GM19240 (cell line): ENCODE results near the gene ZNF212.
"Not testable (repeated sequence)": the region's sequence is repeated elsewhere in the genome, so short reads cannot be mapped to it uniquely, and the experiment has no call there.

Source experiments
- DNase-seq: peaks from one replicate; pipeline ENCODE4 v3.0.0; 2011; ENCODE audit warnings: low spot score; ENCODE audit not compliant: insufficient read length

Gene ZNF212

DNA sequence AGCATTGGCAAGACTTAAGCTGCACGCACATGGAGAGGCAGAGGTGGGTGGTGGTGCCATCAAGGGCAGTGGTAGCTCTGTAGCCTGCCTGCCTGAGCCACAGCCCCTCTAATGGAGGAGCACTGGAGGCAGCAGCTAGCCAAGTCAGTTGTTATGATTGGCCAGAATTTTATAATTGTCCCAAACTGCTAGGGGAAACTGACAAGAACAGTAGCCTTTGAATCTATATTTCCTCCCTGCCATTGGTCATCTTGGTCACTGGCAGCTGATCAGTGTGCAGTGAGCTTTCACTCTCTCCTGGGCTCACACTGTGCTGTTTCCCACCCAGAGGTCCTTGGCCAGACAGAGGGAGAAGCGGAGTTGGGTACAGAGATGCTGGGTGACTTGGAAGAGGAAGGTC lies 12.9 kb downstream of the ZNF212 start:
- no peak for DNase-seq

DNA sequence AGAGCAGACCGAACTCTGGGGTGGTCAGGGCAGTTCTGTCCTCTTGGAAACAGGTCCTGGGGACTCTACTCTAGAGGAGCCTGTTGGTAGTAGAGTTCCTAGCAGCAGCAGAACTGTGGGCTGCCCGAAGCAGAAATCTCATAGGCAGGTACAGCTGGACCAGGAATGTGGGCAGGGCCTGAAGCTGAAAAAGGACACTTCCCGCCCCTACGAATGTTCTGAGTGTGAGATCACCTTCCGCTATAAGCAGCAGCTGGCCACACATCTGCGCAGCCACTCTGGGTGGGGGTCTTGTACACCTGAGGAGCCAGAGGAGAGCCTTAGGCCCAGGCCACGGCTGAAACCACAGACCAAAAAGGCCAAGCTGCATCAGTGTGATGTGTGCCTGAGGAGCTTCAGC lies 14.2 kb downstream of the ZNF212 start:
- DNase-seq, result no peak

DNA sequence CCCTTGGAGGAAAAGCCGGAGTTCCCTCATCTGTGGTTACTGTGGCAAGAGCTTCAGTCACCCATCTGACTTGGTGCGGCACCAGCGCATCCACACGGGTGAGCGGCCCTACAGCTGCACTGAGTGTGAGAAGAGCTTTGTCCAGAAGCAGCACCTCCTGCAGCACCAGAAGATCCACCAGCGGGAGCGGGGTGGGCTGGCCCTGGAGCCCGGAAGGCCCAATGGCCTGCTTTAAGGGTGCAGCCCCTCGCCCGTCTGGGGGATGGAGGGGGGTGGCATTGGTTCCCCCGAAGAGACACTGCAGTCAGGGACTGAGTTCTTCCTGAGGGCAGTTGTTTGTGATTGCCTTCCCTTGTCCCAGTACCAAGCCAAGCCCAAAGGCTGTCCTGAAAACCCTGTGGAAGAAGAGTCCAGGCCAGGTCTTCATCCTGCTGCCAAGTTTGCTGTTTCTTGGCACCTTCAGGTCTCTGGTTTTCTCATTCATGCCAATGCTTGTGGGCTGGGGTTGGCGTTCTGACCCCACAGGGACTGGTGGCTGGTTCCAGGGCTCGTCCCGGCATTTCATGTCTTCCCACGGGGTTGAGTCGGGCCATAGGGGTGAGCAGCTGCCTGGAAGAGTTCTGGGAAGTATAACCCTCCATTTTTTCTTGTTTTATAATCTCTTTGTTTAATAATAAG lies 14.9 kb downstream of the ZNF212 start:
- no peak for DNase-seq

DNA sequence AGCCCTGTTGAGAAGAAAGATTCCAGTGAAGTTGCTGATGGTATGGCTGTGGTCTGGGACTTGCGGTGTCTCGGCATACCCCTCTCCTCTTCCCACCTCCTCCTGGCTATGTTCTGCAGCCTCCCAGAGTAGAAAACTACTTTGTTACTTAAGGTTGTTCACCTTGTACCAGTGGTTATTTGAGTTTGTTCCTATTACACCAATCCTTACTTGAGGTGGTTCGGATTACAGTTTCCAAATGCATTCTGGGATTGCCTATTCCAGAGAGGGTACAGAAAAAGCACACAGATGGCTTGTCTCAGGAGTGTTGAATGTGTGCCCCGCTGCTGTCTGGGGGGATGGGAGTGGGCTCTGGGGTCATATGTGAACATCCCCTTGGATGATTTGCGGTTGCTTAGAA lies 15.7 kb downstream of the ZNF212 start:
- DNase-seq, result no peak

DNA sequence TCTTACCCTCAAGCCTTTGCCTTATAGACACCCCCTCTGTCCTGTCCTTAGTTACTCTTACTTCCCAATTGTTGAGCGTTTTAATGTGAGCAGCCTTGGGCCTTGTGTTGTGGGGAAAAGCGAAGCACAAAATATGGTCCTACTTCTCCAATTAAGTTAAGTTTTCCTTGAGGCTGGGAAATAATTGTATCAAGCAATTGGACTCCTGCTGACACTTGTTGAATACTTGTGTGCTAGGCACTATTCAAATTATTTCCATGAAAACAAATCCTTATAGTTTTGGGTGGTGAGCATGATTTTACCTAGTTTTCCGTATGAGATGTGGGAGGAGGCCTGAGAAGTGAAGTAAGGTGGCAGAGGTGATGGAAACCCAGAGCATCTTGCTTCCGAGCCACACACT lies 17.1 kb downstream of the ZNF212 start:
- DNase-seq, result no peak

DNA sequence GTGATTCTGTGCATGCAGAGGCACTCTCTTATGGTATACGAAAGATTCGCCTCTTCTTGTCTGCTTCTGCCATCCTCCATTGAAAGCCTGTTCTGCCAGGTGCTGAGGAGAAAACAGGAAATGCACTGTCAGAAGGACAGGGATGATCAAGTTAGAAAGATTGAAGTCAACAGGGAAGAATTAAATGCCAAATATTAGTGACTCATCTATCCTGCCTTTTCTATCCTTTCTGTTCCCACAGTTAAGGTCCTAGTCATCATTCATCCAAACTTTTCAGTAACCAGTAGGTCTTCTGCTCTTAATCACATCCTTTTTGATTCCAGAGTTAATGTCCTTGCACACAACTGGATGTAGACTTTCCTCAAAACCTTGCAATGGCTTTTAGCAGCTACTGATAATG lies 17.7 kb downstream of the ZNF212 start:
- DNase-seq, result no peak

DNA sequence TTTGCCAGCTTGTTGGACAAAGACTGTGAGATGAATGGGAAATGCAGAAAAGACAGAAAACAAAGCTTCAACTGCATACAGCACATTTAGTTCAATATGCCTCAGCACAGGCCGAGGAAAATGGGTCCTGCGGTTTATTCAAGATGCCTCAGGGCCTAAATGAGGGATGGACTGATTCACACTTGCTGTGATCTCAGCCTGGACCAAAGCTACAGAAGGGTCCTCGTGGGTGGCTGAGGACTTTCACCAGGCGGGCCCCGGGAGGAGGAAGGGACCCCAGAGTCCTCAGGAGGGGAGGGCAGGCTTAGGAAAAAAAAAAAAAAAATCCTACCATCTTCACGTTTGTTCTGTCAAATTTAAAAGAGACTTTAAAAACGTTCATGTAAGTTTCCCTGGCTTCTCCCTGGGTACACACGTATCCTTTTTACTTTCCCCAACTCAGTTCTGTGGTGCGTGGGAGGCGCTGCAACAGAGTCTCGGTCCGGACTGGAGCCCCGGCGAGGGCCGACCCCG lies 21.9 kb downstream of the ZNF212 start:
- DNase-seq, result no peak

DNA sequence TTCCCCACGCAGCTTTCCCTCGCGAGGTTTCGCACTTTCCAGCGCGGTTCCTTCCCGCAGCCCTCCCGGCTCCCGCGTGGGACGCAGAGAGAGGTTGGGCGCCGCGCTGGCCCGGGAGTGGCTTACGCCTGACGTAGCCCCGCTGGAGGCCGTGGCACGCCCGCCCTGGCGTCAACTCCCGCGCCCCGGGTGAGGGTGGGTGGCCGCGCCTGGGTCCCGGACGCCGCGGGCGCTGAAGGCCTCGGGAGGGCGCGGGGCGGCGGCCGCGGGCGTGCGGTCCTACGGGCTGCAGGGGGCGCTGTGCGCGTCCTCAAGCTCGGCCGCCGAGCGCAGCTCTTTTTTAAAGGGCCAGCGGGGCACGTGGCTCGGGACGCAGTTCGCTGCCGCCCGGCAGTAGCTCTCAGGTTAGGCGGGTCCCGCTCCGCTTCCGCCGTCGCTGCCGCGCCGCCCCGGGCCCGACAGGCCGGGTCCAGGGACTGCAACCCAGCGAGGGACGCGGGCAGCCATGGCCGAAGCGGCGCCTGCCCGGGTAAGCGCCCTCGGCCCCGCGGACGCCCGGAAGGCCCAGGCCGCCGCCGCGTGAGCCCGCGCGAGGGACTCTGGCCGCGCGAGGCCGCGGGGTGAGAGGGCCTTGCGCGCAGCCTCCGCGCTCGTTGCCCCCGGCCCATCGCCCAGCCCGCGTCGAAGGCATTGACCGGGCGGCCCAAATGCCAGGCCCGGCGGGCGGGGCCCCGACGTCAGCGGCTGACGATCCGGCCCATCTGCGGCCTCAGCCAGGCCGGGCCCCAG lies 22.6 kb downstream of the ZNF212 start, which contains the start of gene ZNF783:
Gene ZNF783 (plus strand): TSS at position 368 of the 789 bp plus-strand sequence. CDS start 138 bp downstream, at position 506.
- peak; percentile 84 for DNase-seq

DNA sequence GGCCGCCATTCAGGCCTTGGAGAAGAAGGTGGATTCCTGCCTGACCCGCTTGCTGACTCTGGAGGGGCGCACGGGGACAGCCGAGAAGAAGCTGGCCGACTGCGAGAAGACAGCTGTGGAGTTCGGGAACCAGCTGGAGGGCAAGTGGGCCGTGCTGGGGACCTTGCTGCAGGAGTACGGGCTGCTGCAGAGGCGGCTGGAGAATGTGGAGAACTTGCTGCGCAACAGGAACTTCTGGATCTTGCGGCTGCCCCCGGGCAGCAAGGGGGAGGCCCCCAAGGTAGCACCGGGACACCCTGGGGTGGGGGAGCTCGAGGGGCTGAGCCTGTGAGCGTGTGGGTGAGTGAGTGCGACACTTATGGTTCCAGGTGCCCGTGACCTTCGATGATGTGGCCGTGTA lies 27.0 kb downstream of the ZNF212 start:
- no peak for DNase-seq

DNA sequence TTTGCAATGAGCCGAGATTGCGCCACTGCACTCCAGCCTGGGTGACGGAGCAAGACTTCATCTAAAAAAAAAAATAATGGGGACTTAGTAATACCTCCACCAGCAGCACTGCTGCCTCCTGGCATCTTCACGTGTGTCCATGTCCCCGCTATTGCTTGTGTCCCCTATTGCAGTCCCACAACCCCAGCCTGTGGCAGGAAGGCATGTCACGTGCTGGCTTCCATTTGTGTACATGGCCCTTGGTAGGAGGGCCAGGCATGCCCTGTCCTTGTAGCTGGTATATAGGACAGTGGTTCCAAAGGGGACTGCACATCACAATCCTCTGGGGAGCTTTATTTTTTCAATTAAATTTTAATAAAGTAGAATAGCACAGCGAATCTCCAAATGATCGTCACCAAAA lies 28.3 kb downstream of the ZNF212 start:
- DNase-seq, result no peak

DNA sequence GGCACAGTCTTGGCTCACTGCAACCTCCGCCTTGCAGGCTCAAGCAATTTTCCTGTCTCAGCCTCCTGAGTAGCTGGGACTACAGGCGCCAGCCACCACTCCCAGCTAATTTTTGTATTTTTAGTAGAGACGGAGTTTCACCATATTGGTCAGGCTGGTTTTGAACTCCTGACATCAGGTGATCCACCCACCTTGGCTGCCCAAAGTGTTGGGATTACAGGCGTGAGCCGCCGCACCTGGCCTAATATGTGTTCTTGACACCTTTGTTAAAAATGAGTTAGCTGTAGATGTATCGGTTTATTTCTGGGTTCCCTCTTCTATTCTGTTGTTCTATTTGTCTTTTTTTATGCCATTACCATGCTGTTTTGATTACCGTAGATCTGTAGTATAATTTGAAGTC lies 35.0 kb downstream of the ZNF212 start:
- DNase-seq, result not testable (repeated sequence)

DNA sequence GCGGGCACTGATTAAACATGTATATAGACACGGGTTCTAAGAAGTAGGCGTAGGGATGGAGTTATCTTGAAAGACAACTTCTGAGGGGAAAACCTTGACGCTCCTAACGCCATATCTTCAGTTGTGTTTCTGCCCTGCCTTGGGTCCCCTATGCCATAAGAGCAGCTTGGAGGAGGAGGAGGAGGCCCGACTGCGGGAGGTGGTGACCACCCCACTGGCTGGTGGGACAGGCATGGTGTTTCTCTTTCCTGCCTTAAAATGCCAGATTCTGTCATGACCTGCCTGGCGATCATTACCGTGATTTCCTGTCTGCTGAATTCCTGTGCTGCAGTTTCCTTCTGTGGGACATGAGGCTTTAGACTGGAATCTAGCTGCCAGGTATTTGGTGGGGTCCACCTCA lies 38.4 kb downstream of the ZNF212 start:
- DNase-seq, result no peak

DNA sequence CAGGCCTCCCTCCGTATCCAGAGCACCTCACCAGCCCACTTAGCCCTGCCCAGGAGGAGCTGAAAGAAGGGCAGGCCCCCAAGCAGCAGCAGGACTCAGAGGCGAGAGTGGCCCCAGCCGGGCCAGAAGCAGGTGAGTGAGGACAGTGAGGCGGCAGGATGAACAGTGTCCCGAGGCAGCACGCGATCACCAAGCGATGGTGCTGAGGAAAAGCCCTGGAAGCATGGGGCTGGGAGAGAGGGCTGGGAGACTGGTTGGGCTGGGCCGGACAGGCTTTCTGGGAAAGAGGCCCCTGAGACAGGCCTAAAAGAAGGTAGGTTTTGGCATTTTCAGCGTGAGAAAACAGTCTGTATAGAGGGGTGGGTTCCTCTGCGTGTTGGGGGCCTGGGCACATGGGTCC lies 38.9 kb downstream of the ZNF212 start:
- DNase-seq, result no peak

DNA sequence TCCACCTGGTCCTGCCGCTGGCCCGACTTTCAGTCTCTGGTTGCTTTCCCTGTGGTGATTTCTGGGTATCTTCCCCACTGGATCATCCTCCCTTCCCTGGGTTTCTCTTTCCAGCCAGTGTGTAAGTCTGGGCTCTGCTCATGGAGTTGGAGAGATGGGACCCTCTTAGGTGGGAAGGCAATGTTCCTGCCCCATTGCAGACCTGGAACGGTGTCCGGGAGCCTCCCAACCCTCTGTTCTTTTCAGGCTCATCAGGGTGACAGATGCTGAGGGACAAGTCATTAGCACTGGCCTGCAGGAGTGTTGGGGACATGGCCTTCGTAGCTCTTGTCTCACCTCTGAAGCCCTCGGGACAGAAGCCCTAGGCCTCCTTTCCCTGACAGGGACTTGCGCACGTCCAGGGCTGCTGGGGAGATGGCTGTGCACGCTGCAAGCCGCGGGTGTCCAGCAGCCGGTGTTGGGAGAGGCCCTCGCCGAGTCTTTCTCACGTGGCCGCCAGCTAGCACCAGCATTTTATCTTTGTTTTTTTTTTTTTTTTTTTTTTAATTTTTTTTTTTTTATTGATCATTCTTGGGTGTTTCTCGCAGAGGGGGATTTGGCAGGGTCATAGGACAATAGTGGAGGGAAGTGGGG lies 39.8 kb downstream of the ZNF212 start:
- no peak for DNase-seq

DNA sequence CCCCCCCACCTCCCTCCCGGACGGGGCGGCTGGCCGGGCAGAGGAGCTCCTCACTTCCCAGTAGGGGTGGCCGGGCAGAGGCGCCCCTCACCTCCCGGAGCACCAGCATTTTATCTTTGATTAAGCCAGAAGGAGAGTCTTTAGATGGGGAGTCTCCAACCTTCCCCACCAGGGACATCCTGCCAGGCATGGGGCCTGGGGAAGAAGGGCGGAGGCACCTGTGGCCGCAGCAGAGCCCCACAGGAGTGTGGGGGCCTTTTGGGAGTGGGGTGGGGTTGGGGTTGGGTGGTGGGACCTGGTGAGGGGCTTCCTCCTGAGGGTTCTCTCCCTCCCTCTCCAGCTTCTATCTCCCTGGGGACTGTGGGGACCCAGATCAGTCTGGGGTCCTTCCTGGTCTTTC lies 40.7 kb downstream of the ZNF212 start:
- no peak for DNase-seq

DNA sequence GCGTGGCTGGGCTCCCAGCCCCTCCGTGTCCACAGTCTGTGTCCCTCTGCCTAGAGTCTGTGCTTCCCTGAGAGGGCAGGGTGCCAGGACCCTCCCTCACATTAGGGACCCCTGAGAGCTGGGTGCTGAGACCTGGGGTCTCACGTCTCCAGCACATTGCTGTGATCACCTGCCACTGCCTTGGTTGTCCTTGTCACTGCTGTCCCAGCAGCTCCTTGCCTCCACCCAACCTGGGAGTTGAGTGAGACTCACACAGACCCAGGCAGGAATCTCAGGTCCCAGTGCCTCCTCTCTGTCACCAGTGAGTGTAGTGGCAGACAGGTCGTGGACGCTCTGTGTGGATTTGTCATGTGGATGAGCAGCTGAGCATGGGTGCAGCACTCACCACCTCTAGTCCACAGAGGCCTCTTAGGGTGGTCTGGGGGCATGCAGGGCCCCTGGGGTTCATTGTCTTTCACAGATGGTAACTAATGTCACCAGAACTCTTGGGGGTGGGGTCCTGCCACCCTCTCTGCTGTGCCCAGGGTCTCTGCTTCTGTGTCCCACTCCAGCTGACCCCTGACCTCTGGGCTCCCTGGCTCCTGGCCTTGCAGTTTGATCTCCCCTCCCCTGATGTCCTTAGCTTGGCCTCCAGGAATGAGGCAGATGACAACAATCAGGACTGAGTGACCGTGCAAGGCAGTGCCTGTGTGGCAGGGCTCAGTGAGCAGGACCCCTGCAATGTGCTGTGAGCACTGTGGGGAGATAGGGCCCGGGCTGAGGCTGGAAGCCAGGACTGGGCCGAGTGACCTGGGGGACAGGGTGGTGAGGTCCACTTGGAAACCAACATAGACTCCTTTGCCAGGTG lies 41.4 kb downstream of the ZNF212 start:
- no peak for DNase-seq

DNA sequence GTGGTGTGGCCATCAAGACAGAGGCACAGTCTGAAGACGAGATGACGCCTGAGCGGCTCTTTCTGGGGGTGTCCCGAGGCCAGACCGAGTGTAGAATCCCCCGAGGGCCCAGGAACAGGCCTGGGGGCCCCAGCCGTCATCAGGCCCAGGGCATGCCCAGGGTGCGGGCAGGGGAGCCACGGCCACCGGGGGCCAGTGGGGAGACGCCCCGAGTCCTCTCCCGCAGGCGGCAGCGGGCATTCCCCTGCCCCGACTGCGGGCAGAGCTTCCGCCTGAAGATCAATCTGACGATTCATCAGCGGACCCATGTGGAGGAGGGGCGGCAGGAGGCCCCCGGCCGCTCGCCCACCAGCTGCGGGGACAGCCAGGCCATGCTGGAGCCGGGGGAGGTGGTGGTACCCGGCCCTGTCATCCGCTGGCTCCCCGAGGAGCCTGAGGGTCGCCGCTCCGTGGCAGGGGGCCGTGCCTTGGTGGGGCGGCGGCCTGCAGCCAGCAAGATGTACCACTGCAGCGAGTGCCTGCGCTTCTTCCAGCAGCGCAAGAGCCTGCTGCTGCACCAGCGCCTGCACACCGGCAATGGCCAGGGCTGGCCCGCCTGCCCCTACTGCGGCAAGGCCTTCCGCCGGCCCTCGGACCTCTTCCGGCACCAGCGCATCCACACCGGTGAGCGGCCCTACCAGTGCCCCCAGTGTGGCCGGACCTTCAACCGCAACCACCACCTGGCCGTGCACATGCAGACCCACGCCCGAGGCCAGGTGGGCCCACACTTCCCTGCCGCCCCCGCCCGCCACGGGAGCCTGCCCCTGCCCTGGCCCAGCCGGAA lies 42.3 kb downstream of the ZNF212 start:
- DNase-seq, result no peak

DNA sequence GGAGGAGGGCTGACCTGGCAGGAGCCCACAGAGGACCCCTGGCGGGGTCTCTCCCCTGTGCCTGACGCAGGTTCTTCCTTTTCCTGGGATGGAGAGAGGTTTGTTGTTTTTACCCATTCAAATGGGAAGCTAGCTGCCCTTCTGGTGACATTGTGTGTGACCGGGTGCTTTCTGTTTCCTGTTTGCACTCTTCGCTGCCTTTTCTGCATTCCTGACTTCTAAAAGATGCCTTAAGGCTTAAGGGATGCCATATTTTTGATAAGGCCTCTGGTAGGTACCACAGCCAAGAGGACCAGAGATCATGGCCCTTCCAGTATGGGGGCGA lies 42.8 kb downstream of the ZNF212 start:
- DNase-seq, result no peak

DNA sequence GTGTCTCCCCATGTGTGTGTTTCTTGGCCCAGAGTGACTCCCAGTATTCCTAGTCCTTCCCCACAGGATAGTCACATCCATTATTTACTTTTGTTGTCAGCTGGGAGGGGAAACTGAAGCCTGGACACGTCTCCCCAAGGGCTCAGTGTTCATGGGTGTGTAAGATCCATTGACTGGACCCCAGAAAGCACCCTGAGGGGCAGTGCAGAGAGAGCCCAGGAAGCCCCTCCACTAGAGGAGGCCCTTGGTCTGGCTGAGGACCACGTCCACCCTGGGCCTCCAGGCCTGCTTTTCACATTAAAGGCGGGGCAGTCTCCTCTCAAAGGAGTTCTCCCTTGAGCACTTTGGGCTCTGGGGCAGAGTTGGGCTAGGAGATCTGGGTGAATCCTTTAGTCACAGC lies 43.9 kb downstream of the ZNF212 start:
- DNase-seq, result no peak

DNA sequence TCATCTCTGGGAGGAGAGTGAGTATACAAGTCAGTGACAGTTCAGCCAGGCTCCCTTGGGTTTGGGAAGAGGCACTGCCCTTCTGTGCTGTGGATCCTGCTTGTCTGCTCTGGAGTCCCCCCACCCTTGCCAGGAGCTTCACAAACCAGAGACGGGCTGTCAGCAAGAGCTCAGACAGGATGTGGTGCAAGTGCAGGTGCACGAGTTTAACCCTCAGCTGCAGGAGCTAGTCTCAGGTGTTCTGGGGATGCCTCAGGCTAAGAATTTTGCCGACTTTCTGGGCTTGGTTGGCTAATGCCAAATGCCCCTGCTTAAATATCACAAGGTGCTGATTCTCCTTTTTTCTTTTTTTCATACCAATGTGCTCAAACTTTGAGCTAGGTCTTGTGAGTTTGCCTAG lies 44.9 kb downstream of the ZNF212 start:
- no peak for DNase-seq
